ENCODE data around the gene RPL11. TPM values are rescaled to one million over a fixed set of nuclear protein-coding genes. Genes with fewer than 3 reads are reported as not detected.

RPL11 gene
- total and polyA plus RNA-seq, 2 experiments from 2014 or later, result 444 to 555 TPM

DNA sequence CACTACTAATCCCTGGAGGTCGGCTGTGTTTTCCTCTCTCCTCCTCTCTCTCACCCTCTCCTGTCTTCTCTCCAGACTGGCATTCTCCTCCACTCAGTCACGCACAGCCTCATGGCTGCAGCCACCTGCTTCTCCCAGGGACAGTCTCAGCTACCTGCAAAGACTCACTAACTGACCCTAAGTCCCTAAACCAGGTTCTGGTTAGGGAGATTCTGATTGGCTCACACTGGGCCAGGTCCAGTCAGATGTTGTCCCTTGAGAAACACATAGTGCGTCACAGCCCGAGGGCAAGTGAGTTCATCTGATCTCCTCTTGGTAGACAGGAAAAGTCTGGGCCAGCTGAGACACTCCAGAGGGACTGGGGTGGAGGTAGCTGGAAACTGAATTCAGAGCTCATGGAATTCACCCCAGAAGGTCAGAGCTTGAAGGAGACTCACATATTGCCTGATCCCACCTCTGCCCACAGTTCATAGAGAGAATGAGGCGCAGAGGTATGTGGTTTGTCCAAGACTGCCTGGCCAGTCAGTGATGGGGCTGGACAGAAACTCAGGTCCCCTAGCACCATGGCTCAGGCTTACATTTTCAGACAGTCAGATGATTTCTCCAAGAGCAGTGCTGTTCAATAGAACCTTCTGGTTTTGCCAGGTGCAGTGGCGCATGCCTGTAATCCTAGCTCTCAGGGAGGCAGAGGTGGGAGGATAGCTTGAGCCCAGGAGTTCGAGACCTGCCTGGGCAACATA, 40.4 kb upstream of the RPL11 start:
- Histone ChIP-seq H3K9me3 (ENCODE audit: low read depth) (no peaks in the 10 kb centered on the region), H3K9me2 (ENCODE audit: insufficient read depth) (no peaks in the 10 kb centered on the region), H3K4me1 (ENCODE audit: insufficient read depth) (peaks cover 10% of the 10 kb centered on the region; the same call in 1 of the 2 replicates), H3F3A (ENCODE audit: insufficient read depth) (no peaks in the 10 kb centered on the region), H3K9ac (no peak overlapping the region), H4K20me1 (ENCODE audit: insufficient read depth) (no peaks in the 10 kb centered on the region), H3K4me2 (ENCODE audit: unreplicated experiment) (no peak overlapping the region), H3K36me3 (ENCODE audit: low read depth) (no peaks in the 10 kb centered on the region), H2AFZ (no peak overlapping the region), H3K27me3 (replicated peaks; ENCODE audit: insufficient read depth) (no peaks in the 10 kb centered on the region), H3K27ac (no peak overlapping the region), H3K4me3 (no peak overlapping the region), H3K79me2 (ENCODE audit: insufficient read depth) (no peaks in the 10 kb centered on the region)
- peak; percentile 80 for DNase-seq
- in situ Hi-C loops (cut with MboI), result no loop called here
- WGBS, 2 experiments (ENCODE audit: low coverage in 1 of 2, low lambda C conversion rate in 2 of 2, missing lambda C conversion rate in 2 of 2), result 56% methylated on average over 7 of the region's 7 CpGs
- no peak for TF ChIP-seq EZH2 (IDR thresholded peaks at IDR 0.05; ENCODE audit: insufficient read depth, poor library complexity, severe bottlenecking)
- TF ChIP-seq EZH2phosphoT487 (IDR thresholded peaks at IDR 0.05; ENCODE audit: insufficient read depth, low read depth), result no peak

DNA sequence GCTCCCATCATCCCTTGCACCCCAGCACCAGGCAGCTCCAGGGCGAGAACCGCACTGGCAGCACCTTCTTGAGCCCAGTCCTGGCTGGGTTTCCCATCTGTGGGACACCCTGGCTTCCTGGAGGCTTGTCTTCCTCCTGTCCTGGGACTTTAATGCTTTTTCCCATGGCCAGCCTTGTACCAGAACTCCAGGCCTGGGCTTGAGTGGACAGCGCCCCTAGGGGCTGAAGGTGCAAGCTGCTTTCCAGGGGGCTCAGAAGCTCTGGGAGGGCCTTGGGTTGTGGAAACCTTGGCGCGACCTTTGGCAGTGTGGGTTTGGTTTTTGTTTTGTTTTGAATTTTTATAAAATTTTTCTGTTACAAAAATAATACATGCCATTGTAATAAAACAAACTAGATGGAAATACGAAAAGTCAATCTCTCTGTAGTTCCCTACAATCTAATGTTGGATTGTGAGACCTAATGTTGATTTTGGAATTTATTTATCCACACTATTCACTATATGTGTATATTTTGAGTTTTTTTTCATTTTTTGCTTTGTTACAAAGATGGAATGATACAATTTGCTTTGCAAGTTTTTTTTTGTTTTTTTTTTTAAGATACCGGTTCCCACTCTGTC, 33.8 kb upstream of the RPL11 start:
- no peaks in the 10 kb centered on the region for H3F3A ChIP-seq (ENCODE audit: insufficient read depth)
- no peak for TF ChIP-seq EZH2 (IDR thresholded peaks at IDR 0.05; ENCODE audit: insufficient read depth, poor library complexity, severe bottlenecking)
- TF ChIP-seq EZH2phosphoT487 (IDR thresholded peaks at IDR 0.05; ENCODE audit: insufficient read depth, low read depth), result no peak
- no peaks in the 10 kb centered on the region for H3K9me3 ChIP-seq (ENCODE audit: low read depth)
- H3K27ac ChIP-seq, result no peak overlapping the region
- H3K79me2 ChIP-seq (ENCODE audit: insufficient read depth), result no peaks in the 10 kb centered on the region
- H3K36me3 ChIP-seq (ENCODE audit: low read depth), result no peaks in the 10 kb centered on the region
- H3K9me2 ChIP-seq (ENCODE audit: insufficient read depth), result no peaks in the 10 kb centered on the region
- no peaks in the 10 kb centered on the region for H3K4me1 ChIP-seq (ENCODE audit: insufficient read depth)
- no peaks in the 10 kb centered on the region for H3K27me3 ChIP-seq (replicated peaks; ENCODE audit: insufficient read depth)
- no peaks in the 10 kb centered on the region for H4K20me1 ChIP-seq (ENCODE audit: insufficient read depth)
- no peak overlapping the region for H3K9ac ChIP-seq
- no peak overlapping the region for H2AFZ ChIP-seq
- no peak overlapping the region for H3K4me3 ChIP-seq
- in situ Hi-C loops (cut with MboI), result no loop called here
- WGBS, 2 experiments (ENCODE audit: low coverage in 1 of 2, low lambda C conversion rate in 2 of 2, missing lambda C conversion rate in 2 of 2), result 10 to 11% methylated on average over 7 of the region's 7 CpGs
- peak; percentile 71 for DNase-seq
- no peak overlapping the region for H3K4me2 ChIP-seq (ENCODE audit: unreplicated experiment)

DNA sequence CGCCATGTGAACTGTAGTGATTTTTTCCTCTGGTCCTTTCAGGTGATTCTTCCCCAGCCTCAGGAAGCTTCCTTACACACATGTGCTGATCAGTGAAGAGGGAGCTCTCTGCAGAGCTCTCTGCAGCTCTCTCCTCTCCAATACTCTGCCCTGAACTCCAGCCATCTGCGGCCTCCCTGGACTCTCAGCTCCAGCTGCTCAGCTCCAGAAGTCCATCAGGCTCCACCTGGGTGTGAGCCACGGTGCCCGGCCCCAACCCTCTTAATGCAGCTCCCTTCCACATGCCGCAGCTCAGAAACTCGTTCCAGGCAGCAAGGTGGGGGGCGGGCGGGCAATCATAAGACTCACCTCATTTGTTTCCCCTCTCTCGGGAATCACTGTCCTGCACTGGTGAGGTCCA, 30.9 kb upstream of the RPL11 start:
- H3K27me3 ChIP-seq (replicated peaks; ENCODE audit: insufficient read depth), result no peaks in the 10 kb centered on the region
- no peaks in the 10 kb centered on the region for H3K79me2 ChIP-seq (ENCODE audit: insufficient read depth)
- H3F3A ChIP-seq (ENCODE audit: insufficient read depth), result no peaks in the 10 kb centered on the region
- no peak overlapping the region for H3K4me2 ChIP-seq (ENCODE audit: unreplicated experiment)
- no peak overlapping the region for H3K4me3 ChIP-seq
- no peak overlapping the region for H3K27ac ChIP-seq
- H3K4me1 ChIP-seq (ENCODE audit: insufficient read depth), result no peaks in the 10 kb centered on the region
- H2AFZ ChIP-seq, result no peak overlapping the region
- no peaks in the 10 kb centered on the region for H4K20me1 ChIP-seq (ENCODE audit: insufficient read depth)
- no peaks in the 10 kb centered on the region for H3K36me3 ChIP-seq (ENCODE audit: low read depth)
- TF ChIP-seq EZH2phosphoT487 (IDR thresholded peaks at IDR 0.05; ENCODE audit: insufficient read depth, low read depth), result no peak
- TF ChIP-seq EZH2 (IDR thresholded peaks at IDR 0.05; ENCODE audit: insufficient read depth, poor library complexity, severe bottlenecking), result no peak
- no peaks in the 10 kb centered on the region for H3K9me2 ChIP-seq (ENCODE audit: insufficient read depth)
- in situ Hi-C loops (cut with MboI), result no loop called here
- WGBS, 2 experiments (ENCODE audit: low coverage in 1 of 2, low lambda C conversion rate in 2 of 2, missing lambda C conversion rate in 2 of 2), result 68 to 70% methylated on average over 9 of the region's 9 CpGs
- H3K9me3 ChIP-seq (ENCODE audit: low read depth), result no peaks in the 10 kb centered on the region
- no peak overlapping the region for H3K9ac ChIP-seq
- no peak for DNase-seq

DNA sequence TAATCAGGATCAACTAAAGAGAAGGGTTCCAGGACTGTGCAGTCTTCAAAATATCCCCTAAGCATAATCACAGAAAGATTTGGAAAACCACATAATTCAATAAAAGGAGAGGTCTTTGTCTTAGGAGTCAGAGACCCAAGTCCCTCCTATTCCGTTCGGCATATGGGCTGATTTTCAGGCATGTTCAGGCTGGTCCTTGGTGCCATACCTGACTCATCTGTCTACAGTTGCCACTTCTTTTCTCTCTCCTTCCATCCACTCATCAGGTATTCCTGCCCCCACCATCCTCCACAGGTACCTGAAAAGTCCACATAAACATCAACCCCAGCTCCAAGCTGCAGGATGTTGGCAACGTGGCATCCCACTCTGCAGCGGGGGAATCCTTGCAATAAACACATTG, 29.7 kb upstream of the RPL11 start:
- H3K27me3 ChIP-seq (replicated peaks; ENCODE audit: insufficient read depth), result no peaks in the 10 kb centered on the region
- H3K79me2 ChIP-seq (ENCODE audit: insufficient read depth), result no peaks in the 10 kb centered on the region
- H3K4me2 ChIP-seq (ENCODE audit: unreplicated experiment), result no peak overlapping the region
- H3K9ac ChIP-seq, result no peak overlapping the region
- no peaks in the 10 kb centered on the region for H3K9me3 ChIP-seq (ENCODE audit: low read depth)
- H3K9me2 ChIP-seq (ENCODE audit: insufficient read depth), result no peaks in the 10 kb centered on the region
- in situ Hi-C loops (cut with MboI), result no loop called here
- H3K36me3 ChIP-seq (ENCODE audit: low read depth), result no peaks in the 10 kb centered on the region
- no peaks in the 10 kb centered on the region for H3F3A ChIP-seq (ENCODE audit: insufficient read depth)
- H2AFZ ChIP-seq, result no peak overlapping the region
- no peaks in the 10 kb centered on the region for H4K20me1 ChIP-seq (ENCODE audit: insufficient read depth)
- H3K4me3 ChIP-seq, result no peak overlapping the region
- H3K4me1 ChIP-seq (ENCODE audit: insufficient read depth), result no peaks in the 10 kb centered on the region
- no peak for TF ChIP-seq EZH2phosphoT487 (IDR thresholded peaks at IDR 0.05; ENCODE audit: insufficient read depth, low read depth)
- TF ChIP-seq EZH2 (IDR thresholded peaks at IDR 0.05; ENCODE audit: insufficient read depth, poor library complexity, severe bottlenecking), result no peak
- WGBS, 2 experiments (ENCODE audit: low coverage in 1 of 2, low lambda C conversion rate in 2 of 2, missing lambda C conversion rate in 2 of 2), result 82 to 85% methylated on average over 4 of the region's 4 CpGs
- H3K27ac ChIP-seq, result no peak overlapping the region
- no peak for DNase-seq
